Endothelial cell of umbilical vein (primary cell): ENCODE data around the gene STK17B. TPM values are rescaled to one million over a fixed set of nuclear protein-coding genes. Genes with fewer than 3 reads are reported as not detected.

ENCODE experiments used
- BruUV-seq: library from RNA; stranded (reverse); fragments of 400-500 nt; replicated peaks from 2 replicates; lab custom pipeline; 2021; lab: Mats Ljungman, UMichigan
- CTCF ChIA-PET: fragments of 300-600, 350-600 bp; sonication (Branson Sonifier 250); formaldehyde crosslinking; loops from one replicate; lab custom pipeline; 2021; ENCODE audit warnings: antibody characterized with exemption, inconsistent platforms; lab: Charles Lee
- POLR2A ChIA-PET: fragments of 300-600, 350-600 bp; sonication (Branson Sonifier 250); formaldehyde crosslinking; loops from one replicate; lab custom pipeline; 2021; ENCODE audit warnings: antibody characterized with exemption, inconsistent platforms; lab: Charles Lee
- DNase-seq: peaks from one replicate; pipeline ENCODE4 v3.0.0-alpha.2; 2011; ENCODE audit warnings: low read depth, low spot score
- FAIRE-seq: peaks from 2 replicates; lab custom pipeline; 2011; peaks lifted over from hg19 to GRCh38; lab: Jason Lieb, UNC
- H2AFZ ChIP-seq: 2 replicates; pipeline ENCODE4 v1.6.0; 2012; ENCODE audit warnings: low read depth, low read length, control low read depth, inconsistent platforms
- H3K27ac ChIP-seq: 2 replicates; pipeline ENCODE4 v1.5.1; 2011; ENCODE audit warnings: low read depth, mild to moderate bottlenecking, control low read depth, low read length, moderate library complexity; ENCODE audit not compliant: insufficient read depth
- H3K27me3 ChIP-seq, 2 experiments: 2 replicates each; pipeline versions ENCODE4 v1.6.0 to v1.6.1; 2011; ENCODE audit warnings: low read length in 2 of 2, mixed read lengths in 1 of 2; ENCODE audit not compliant: control insufficient read depth in 2 of 2, insufficient read depth in 2 of 2
- H3K36me3 ChIP-seq, 2 experiments: 2 replicates in 1 of 2; 3 replicates in 1 of 2; pipeline ENCODE4 v1.5.1; 2011; ENCODE audit warnings: low read length in 2 of 2, mild to moderate bottlenecking in 1 of 2, moderate library complexity in 1 of 2; ENCODE audit not compliant: control insufficient read depth in 2 of 2, insufficient read depth in 2 of 2; ENCODE audit errors: extremely low read depth in 1 of 2
- H3K4me1 ChIP-seq: 3 replicates; pipeline ENCODE4 v1.5.1; 2011; ENCODE audit warnings: mild to moderate bottlenecking, low read length; ENCODE audit not compliant: control insufficient read depth, insufficient read depth; ENCODE audit errors: extremely low read depth
- H3K4me2 ChIP-seq: 2 replicates; pipeline ENCODE4 v1.6.1; 2011; ENCODE audit warnings: low read length, control low read depth, mixed read lengths; ENCODE audit not compliant: insufficient read depth
- H3K4me3 ChIP-seq, 3 experiments: fragments of 200-600 bp in 1 of 3; sonication (generic), shearing (Covaris generic) in 1 of 3; replicated peaks in 1 of 3; 2 replicates each; pipeline ENCODE4 v1.5.1; 2011 to 2016; ENCODE audit warnings: control low read depth in 3 of 3, low read length in 3 of 3, mild to moderate bottlenecking in 2 of 3, inconsistent platforms in 1 of 3, low read depth in 1 of 3, moderate library complexity in 1 of 3; ENCODE audit not compliant: insufficient read depth in 1 of 3
- H3K79me2 ChIP-seq: 2 replicates; pipeline ENCODE4 v1.6.0; 2012; ENCODE audit warnings: low read length, inconsistent platforms; ENCODE audit not compliant: control insufficient read depth, insufficient read depth
- H3K9ac ChIP-seq: replicated peaks from 2 replicates; pipeline ENCODE3; 2011; ENCODE audit warnings: low read length, control low read depth; ENCODE audit not compliant: insufficient read depth; ENCODE audit errors: extremely low read depth
- H3K9me1 ChIP-seq: replicated peaks from 3 replicates; pipeline ENCODE4 v1.6.0; 2011; ENCODE audit warnings: mild to moderate bottlenecking, low read length; ENCODE audit not compliant: control insufficient read depth, insufficient read depth; ENCODE audit errors: extremely low read depth
- H3K9me3 ChIP-seq: replicated peaks from 2 replicates; pipeline ENCODE4 v1.5.1; 2012; ENCODE audit warnings: low read length, inconsistent platforms; ENCODE audit not compliant: control insufficient read depth, insufficient read depth
- H4K20me1 ChIP-seq: replicated peaks from 2 replicates; pipeline ENCODE3; 2011; ENCODE audit warnings: mild to moderate bottlenecking, low read length; ENCODE audit not compliant: control insufficient read depth, insufficient read depth; ENCODE audit errors: extremely low read depth
- CTCF ChIP-seq, 2 donors: IDR thresholded peaks; 1 replicate in 1 of 2; 2 replicates in 1 of 2; pipeline ENCODE4 v1.5.1; 2011; ENCODE audit warnings: low read length in 2 of 2, mild to moderate bottlenecking in 2 of 2, moderate library complexity in 2 of 2, control low read depth in 1 of 2, inconsistent platforms in 1 of 2, low read depth in 1 of 2; ENCODE audit not compliant: insufficient read depth in 1 of 2; ENCODE audit errors: extremely low read depth in 1 of 2
- EZH2 ChIP-seq: IDR thresholded peaks from 2 replicates; pipeline ENCODE4 v1.6.1; 2012; ENCODE audit warnings: borderline replicate concordance, low read depth, mild to moderate bottlenecking, moderate library complexity, low read length, inconsistent platforms; ENCODE audit not compliant: severe bottlenecking
- FOS ChIP-seq: IDR thresholded peaks from 2 replicates; pipeline ENCODE4 v1.6.1; 2011; ENCODE audit warnings: mild to moderate bottlenecking, low read length, moderate library complexity, borderline replicate concordance; ENCODE audit not compliant: insufficient read depth
- GATA2 ChIP-seq: IDR thresholded peaks from 2 replicates; pipeline ENCODE4 v1.7.0; 2011; ENCODE audit warnings: low read depth, mild to moderate bottlenecking, moderate library complexity, mixed read lengths, low read length; ENCODE audit not compliant: insufficient read length, insufficient read depth
- JUN ChIP-seq: IDR thresholded peaks from 2 replicates; pipeline ENCODE4 v1.6.1; 2011; ENCODE audit warnings: borderline replicate concordance, low read depth; ENCODE audit not compliant: insufficient read length, insufficient read depth
- MAX ChIP-seq: IDR thresholded peaks from 2 replicates; pipeline ENCODE4 v1.6.1; 2011; ENCODE audit not compliant: insufficient read depth, insufficient read length
- MYC ChIP-seq: IDR thresholded peaks from one replicate; pipeline ENCODE4 v1.6.1; 2011; ENCODE audit warnings: mild to moderate bottlenecking, low read depth, low read length
- POLR2A ChIP-seq: IDR thresholded peaks from 2 replicates; pipeline ENCODE4 v1.6.1; 2012; ENCODE audit warnings: low read depth, mild to moderate bottlenecking, control low read depth, low read length
- POLR2AphosphoS5 ChIP-seq: IDR thresholded peaks from 2 replicates; pipeline ENCODE4 v1.6.1; 2012; ENCODE audit warnings: low read depth, mild to moderate bottlenecking, control low read depth, low read length, moderate library complexity; ENCODE audit not compliant: insufficient read depth
- dilution Hi-C: fragments of 300-500 bp; cut with MboI; formaldehyde crosslinking; loops from one replicate; pipeline ENCODE4 v1.15.0; 2019; ENCODE audit warnings: low sequenced_read_pairs; ENCODE audit not compliant: extremely low pct_ligation_motif_present
- intact Hi-C: fragments of 100-400 bp; cut with micrococcal nuclease; formaldehyde crosslinking; loops from one replicate; pipeline ENCODE4 v1.10.0; 2022
- polyA plus RNA-seq, 4 experiments: library from polyadenylated mRNA; depleted of rRNA in 3 of 4; stranded (reverse) in 3 of 4; unstranded in 1 of 4; fragments of >200 nt; gene quantifications; 2 replicates each; pipeline versions ENCODE4 v1.2.1 to v1.2.3, GENCODE V29; 2011 to 2012; ENCODE audit warnings: missing spikeins in 1 of 4
- total RNA-seq: library from RNA; stranded (reverse); gene quantifications from 2 replicates; pipeline ENCODE4 v1.2.3, GENCODE V29; 2021

STK17B gene
- total and polyA plus RNA-seq, 2 donors (not counting 3 experiments of a cell fraction or from before 2014, with no cell fraction given) = 2.5 to 16.6 TPM

DNA sequence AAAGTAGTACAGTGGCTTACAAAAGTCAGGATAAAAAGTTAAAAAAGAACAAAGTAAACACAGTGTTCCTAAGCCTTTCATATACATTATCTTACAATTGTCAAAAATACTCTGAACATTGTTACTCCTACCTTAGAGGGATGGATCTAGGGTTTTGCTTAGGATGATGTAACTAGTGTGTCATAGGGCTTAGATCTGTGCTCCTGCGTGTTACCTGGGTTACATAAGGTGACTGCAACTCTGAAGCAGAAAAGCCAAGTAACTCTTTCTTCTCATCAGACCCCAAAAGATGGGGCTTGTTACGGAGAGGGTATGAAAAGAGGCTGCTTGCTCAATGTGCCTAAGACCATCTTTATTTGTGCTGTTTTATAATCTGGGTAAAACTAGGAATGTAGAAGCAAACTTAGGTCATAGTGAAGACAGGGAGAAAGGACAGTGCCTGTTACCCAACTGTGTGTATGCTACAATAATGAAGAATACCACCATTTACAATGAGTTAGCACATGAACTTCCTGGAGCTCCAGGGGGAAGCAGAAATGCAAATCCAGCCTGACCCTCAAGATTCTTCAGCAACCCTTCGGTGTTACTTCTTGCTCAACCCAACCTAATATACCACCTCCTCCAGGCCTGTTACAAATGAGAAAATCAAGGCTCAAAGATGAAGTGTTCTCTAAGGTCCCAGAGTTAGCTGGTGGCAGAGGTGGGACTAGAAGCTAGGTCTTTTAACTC, 42.0 kb upstream of the STK17B start:
- intact Hi-C loops = loop anchor here (2.0 kb wide), 1 partner anchor 37 kb away; no protein-coding TSS in a partner anchor
- Histone ChIP-seq H3K27me3 (no peaks in the 10 kb centered on the region), H3K36me3 (peaks cover 5 to 49% of the 10 kb centered on the region in 2 experiments), H3K27ac (no peak overlapping the region), H3K4me1 (no peaks in the 10 kb centered on the region), H3K79me2 (no peaks in the 10 kb centered on the region), H4K20me1 (no peaks in the 10 kb centered on the region), H3K9me1 (no peaks in the 10 kb centered on the region), H3K4me2 (no peak overlapping the region), H3K9ac (no peak overlapping the region), H3K4me3 (no peak overlapping the region), H2AFZ (no peak overlapping the region), H3K9me3 (no peaks in the 10 kb centered on the region)
- dilution Hi-C loops = no loop called here
- ChIA-PET POLR2A (no interaction called here), CTCF (interaction anchor here (1.2 to 3.0 kb wide), 2 partner anchors 135 to 240 kb away, joined by 4 to 13 read pairs; no protein-coding TSS in a partner anchor)
- DNase-seq (no peak), FAIRE-seq (peak; percentile 4)
- TF ChIP-seq MAX (no peak), GATA2 (no peak), FOS (no peak), CTCF (IDR thresholded peaks at IDR 0.05; ENCODE audit: extremely low read depth in 1 of 2, insufficient read depth in 1 of 2, low read depth in 1 of 2, low read length in 2 of 2) (no peak), JUN (no peak), POLR2A (no peak), MYC (no peak), POLR2AphosphoS5 (no peak), EZH2 (no peak)
- no TSS peak for BruUV-seq
